DND-41 (cell line): ENCODE results near the gene BRCA1.

Experiments used
- ATAC-seq: fragments of 200-7000 bp; cut with Tn5 transposase; 3 replicates; pipeline ENCODE4 v1.9.1; 2021; ENCODE audit warnings: low read depth; ENCODE audit not compliant: insufficient read depth
- DNase-seq: peaks from one replicate; pipeline ENCODE4 v3.0.0-alpha.2; 2020
- H2AFZ ChIP-seq: 2 replicates; pipeline ENCODE4 v1.6.0; 2012; ENCODE audit warnings: low read depth, low read length
- H3K27ac ChIP-seq: 2 replicates; pipeline ENCODE4 v1.5.1; 2012; ENCODE audit warnings: low read length, inconsistent platforms
- H3K27me3 ChIP-seq: fragments of 200-600 bp; sonication (generic); 2 replicates; pipeline ENCODE4 v1.6.0; 2012; ENCODE audit warnings: low read length, mild to moderate bottlenecking, inconsistent platforms; ENCODE audit not compliant: insufficient read depth, poor library complexity
- H3K36me3 ChIP-seq: 2 replicates; pipeline ENCODE4 v1.5.1; 2012; ENCODE audit warnings: low read length, inconsistent platforms; ENCODE audit not compliant: insufficient read depth
- H3K4me1 ChIP-seq: 2 replicates; pipeline ENCODE4 v1.5.1; 2012; ENCODE audit warnings: mild to moderate bottlenecking, low read length; ENCODE audit not compliant: insufficient read depth
- H3K4me2 ChIP-seq: 2 replicates; pipeline ENCODE4 v1.6.0; 2012; ENCODE audit warnings: mild to moderate bottlenecking, moderate library complexity, low read length, inconsistent platforms; ENCODE audit not compliant: insufficient read depth
- H3K4me3 ChIP-seq, 2 experiments: fragments of 200-600 bp in 1 of 2; shearing (Covaris generic) in 1 of 2; 2 replicates each; pipeline ENCODE4 v1.5.1; 2012 to 2016; ENCODE audit warnings: inconsistent platforms in 2 of 2, low read length in 2 of 2, mild to moderate bottlenecking in 2 of 2, low read depth in 1 of 2, moderate library complexity in 1 of 2
- H3K79me2 ChIP-seq: 2 replicates; pipeline ENCODE4 v1.6.0; 2012; ENCODE audit warnings: low read length, inconsistent platforms; ENCODE audit not compliant: insufficient read depth
- H3K9ac ChIP-seq: 2 replicates; pipeline ENCODE4 v1.6.0; 2012; ENCODE audit warnings: low read depth, mild to moderate bottlenecking, inconsistent platforms, low read length, moderate library complexity
- H3K9me3 ChIP-seq: 2 replicates; pipeline ENCODE4 v1.5.1; 2012; ENCODE audit warnings: low read length, moderate library complexity, mild to moderate bottlenecking, inconsistent platforms; ENCODE audit not compliant: insufficient read depth, severe bottlenecking
- H4K20me1 ChIP-seq: 2 replicates; pipeline ENCODE4 v1.6.0; 2012; ENCODE audit warnings: low read length; ENCODE audit not compliant: insufficient read depth
- CTCF ChIP-seq: IDR thresholded peaks from 2 replicates; pipeline ENCODE4 v1.5.1; 2012; ENCODE audit warnings: borderline replicate concordance, low read length, moderate library complexity, mild to moderate bottlenecking; ENCODE audit not compliant: poor library complexity, severe bottlenecking; ENCODE audit errors: extremely low read depth
- EZH2 ChIP-seq: IDR thresholded peaks from 3 replicates; pipeline ENCODE4 v1.6.1; 2012; ENCODE audit warnings: borderline replicate concordance, low read depth, mild to moderate bottlenecking, moderate library complexity, low read length, inconsistent platforms; ENCODE audit not compliant: severe bottlenecking

The BRCA1 gene

GRCh38 chr17:43118679-43119615 is 6.2 kb downstream of the BRCA1 start:
- ATAC-seq = no peak
- TF ChIP-seq CTCF (no peak), EZH2 (no peak)
- H3K4me2 ChIP-seq = no peak overlapping the region
- peaks cover 16% of the 10 kb centered on the region for H3K79me2 ChIP-seq
- DNase-seq = no peak
- no peak overlapping the region for H3K27ac ChIP-seq
- no peak overlapping the region for H2AFZ ChIP-seq
- no peaks in the 10 kb centered on the region for H3K27me3 ChIP-seq
- no peak overlapping the region for H3K4me3 ChIP-seq
- H3K4me1 ChIP-seq = peaks cover 10% of the 10 kb centered on the region
- H3K9me3 ChIP-seq = no peaks in the 10 kb centered on the region
- H3K9ac ChIP-seq = no peak overlapping the region
- H3K36me3 ChIP-seq = peaks cover 45% of the 10 kb centered on the region
- H4K20me1 ChIP-seq = no peaks in the 10 kb centered on the region

- no peaks in the 10 kb centered on the region for H4K20me1 ChIP-seq
- DNase-seq (no peak), ATAC-seq (no peak)
- H2AFZ ChIP-seq = no peak overlapping the region
- H3K4me3 ChIP-seq = no peak overlapping the region
- H3K27ac ChIP-seq = no peak overlapping the region
- no peaks in the 10 kb centered on the region for H3K9me3 ChIP-seq
- H3K4me1 ChIP-seq = no peaks in the 10 kb centered on the region
- H3K79me2 ChIP-seq = no peaks in the 10 kb centered on the region
- H3K9ac ChIP-seq = no peak overlapping the region
- TF ChIP-seq CTCF (no peak), EZH2 (no peak)
- H3K4me2 ChIP-seq = no peak overlapping the region
- H3K36me3 ChIP-seq = peaks cover 42% of the 10 kb centered on the region
- H3K27me3 ChIP-seq = no peaks in the 10 kb centered on the region
Observed at GRCh38 chr17:43114151-43114552, 11.0 kb downstream of the BRCA1 start.

GRCh38 chr17:43106552-43106951 is 18.6 kb downstream of the BRCA1 start:
- TF ChIP-seq CTCF (no peak), EZH2 (no peak)
- H3K9ac ChIP-seq = no peak overlapping the region
- no peaks in the 10 kb centered on the region for H3K9me3 ChIP-seq
- peaks cover 75% of the 10 kb centered on the region for H3K36me3 ChIP-seq
- no peak overlapping the region for H3K4me3 ChIP-seq
- ATAC-seq (no peak), DNase-seq (no peak)
- H2AFZ ChIP-seq = no peak overlapping the region
- H3K4me1 ChIP-seq = no peaks in the 10 kb centered on the region
- H4K20me1 ChIP-seq = no peaks in the 10 kb centered on the region
- H3K79me2 ChIP-seq = peaks cover 1% of the 10 kb centered on the region; the same call in 1 of the 2 replicates
- H3K4me2 ChIP-seq = no peak overlapping the region
- no peak overlapping the region for H3K27ac ChIP-seq
- no peaks in the 10 kb centered on the region for H3K27me3 ChIP-seq
